ENCODE results near the gene ATP4B.

The ATP4B gene

GRCh38 chr13:113645329-113645728 lies 12.7 kb downstream of the ATP4B start:
- no peak for TF ChIP-seq JUND (IDR thresholded peaks at IDR 0.05; ENCODE audit: low read depth)
- in situ Hi-C loops (cut with HindIII; ENCODE audit: low pct_unique_long_range_greater_than_20kb, low sequenced_read_pairs), result no loop called here
- no peak for DNase-seq (ENCODE audit: low read depth in 1 of 2, low spot score in 1 of 2)

GRCh38 chr13:113644800-113645199 lies 13.2 kb downstream of the ATP4B start:
- in situ Hi-C loops (cut with HindIII; ENCODE audit: low pct_unique_long_range_greater_than_20kb, low sequenced_read_pairs), result no loop called here
- no peak for TF ChIP-seq JUND (IDR thresholded peaks at IDR 0.05; ENCODE audit: low read depth)
- no peak for DNase-seq (ENCODE audit: low read depth in 1 of 2, low spot score in 1 of 2)

- in situ Hi-C loops (cut with HindIII; ENCODE audit: low pct_unique_long_range_greater_than_20kb, low sequenced_read_pairs), result no loop called here
- no peak for DNase-seq (ENCODE audit: low read depth in 1 of 2, low spot score in 1 of 2)
- TF ChIP-seq JUND (IDR thresholded peaks at IDR 0.05; ENCODE audit: low read depth), result no peak
Observed at GRCh38 chr13:113643593-113643992, 14.4 kb downstream of the ATP4B start.

- in situ Hi-C loops (cut with HindIII; ENCODE audit: low pct_unique_long_range_greater_than_20kb, low sequenced_read_pairs), result no loop called here
- no peak for DNase-seq (ENCODE audit: low read depth in 1 of 2, low spot score in 1 of 2)
- TF ChIP-seq JUND (IDR thresholded peaks at IDR 0.05; ENCODE audit: low read depth), result no peak
Observed at GRCh38 chr13:113642563-113642962, 15.4 kb downstream of the ATP4B start.

- no peak for DNase-seq (ENCODE audit: low read depth in 1 of 2, low spot score in 1 of 2)
- in situ Hi-C loops (cut with HindIII; ENCODE audit: low pct_unique_long_range_greater_than_20kb, low sequenced_read_pairs), result no loop called here
- no peak for TF ChIP-seq JUND (IDR thresholded peaks at IDR 0.05; ENCODE audit: low read depth)
Observed at GRCh38 chr13:113641426-113641825, 16.6 kb downstream of the ATP4B start.

GRCh38 chr13:113639616-113640262 lies 18.3 kb downstream of the ATP4B start:
- in situ Hi-C loops (cut with HindIII; ENCODE audit: low pct_unique_long_range_greater_than_20kb, low sequenced_read_pairs), result no loop called here
- no peak for DNase-seq (ENCODE audit: low read depth in 1 of 2, low spot score in 1 of 2)
- no peak for TF ChIP-seq JUND (IDR thresholded peaks at IDR 0.05; ENCODE audit: low read depth)

GRCh38 chr13:113638806-113639205 lies 19.2 kb downstream of the ATP4B start:
- TF ChIP-seq JUND (IDR thresholded peaks at IDR 0.05; ENCODE audit: low read depth), result no peak
- in situ Hi-C loops (cut with HindIII; ENCODE audit: low pct_unique_long_range_greater_than_20kb, low sequenced_read_pairs), result no loop called here
- no peak for DNase-seq (ENCODE audit: low read depth in 1 of 2, low spot score in 1 of 2)

GRCh38 chr13:113638173-113638746 lies 19.7 kb downstream of the ATP4B start:
- TF ChIP-seq JUND (IDR thresholded peaks at IDR 0.05; ENCODE audit: low read depth), result no peak
- in situ Hi-C loops (cut with HindIII; ENCODE audit: low pct_unique_long_range_greater_than_20kb, low sequenced_read_pairs), result no loop called here
- DNase-seq (ENCODE audit: low read depth in 1 of 2, low spot score in 1 of 2), result no peak

- in situ Hi-C loops (cut with HindIII; ENCODE audit: low pct_unique_long_range_greater_than_20kb, low sequenced_read_pairs), result no loop called here
- no peak for DNase-seq (ENCODE audit: low read depth in 1 of 2, low spot score in 1 of 2)
- TF ChIP-seq JUND (IDR thresholded peaks at IDR 0.05; ENCODE audit: low read depth), result no peak
Observed at GRCh38 chr13:113637262-113638160, 20.5 kb downstream of the ATP4B start.

GRCh38 chr13:113636266-113636963 lies 21.6 kb downstream of the ATP4B start:
- no peak for DNase-seq (ENCODE audit: low read depth in 1 of 2, low spot score in 1 of 2)
- in situ Hi-C loops (cut with HindIII; ENCODE audit: low pct_unique_long_range_greater_than_20kb, low sequenced_read_pairs), result no loop called here
- no peak for TF ChIP-seq JUND (IDR thresholded peaks at IDR 0.05; ENCODE audit: low read depth)

GRCh38 chr13:113635709-113636108 lies 22.3 kb downstream of the ATP4B start:
- in situ Hi-C loops (cut with HindIII; ENCODE audit: low pct_unique_long_range_greater_than_20kb, low sequenced_read_pairs), result no loop called here
- DNase-seq (ENCODE audit: low read depth in 1 of 2, low spot score in 1 of 2), result no peak
- TF ChIP-seq JUND (IDR thresholded peaks at IDR 0.05; ENCODE audit: low read depth), result no peak

- no peak for TF ChIP-seq JUND (IDR thresholded peaks at IDR 0.05; ENCODE audit: low read depth)
- no peak for DNase-seq (ENCODE audit: low read depth in 1 of 2, low spot score in 1 of 2)
- in situ Hi-C loops (cut with HindIII; ENCODE audit: low pct_unique_long_range_greater_than_20kb, low sequenced_read_pairs), result no loop called here
Observed at GRCh38 chr13:113635048-113635420, 23.0 kb downstream of the ATP4B start.
